Measurements from ENCODE around the gene HLF.

DNA sequence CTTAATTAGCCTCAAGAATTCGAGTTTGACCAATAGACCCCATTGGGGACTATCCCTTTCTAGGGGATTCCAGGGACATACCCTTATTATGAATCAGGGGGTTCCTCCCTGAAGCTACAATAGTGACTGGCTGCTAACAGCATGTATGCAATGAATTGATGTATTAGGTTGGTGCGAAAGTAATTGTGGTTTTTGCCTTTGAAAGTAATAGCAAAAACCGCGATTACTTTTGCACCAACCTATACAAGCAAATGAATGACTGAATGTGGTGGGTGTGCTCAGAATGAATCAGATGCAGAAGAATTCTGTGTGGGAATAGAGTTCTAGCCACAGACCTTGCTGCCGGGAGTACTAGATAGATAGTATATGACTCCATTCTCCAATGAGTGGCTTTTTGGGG lies 76.7 kb downstream of the HLF start:
- no peak for TF ChIP-seq CTCF (IDR thresholded peaks at IDR 0.05)
- TF ChIP-seq POLR2A (IDR thresholded peaks at IDR 0.05), result no peak
